Spleen (tissue), 7 donors: ENCODE results near the gene ATE1.

ENCODE experiments used
- CTCF ChIP-seq, 11 experiments: fragments of 200-600 bp in 7 of 11; fragments of 450-650 bp in 4 of 11; sonication (generic) in 4 of 11; IDR thresholded peaks in 8 of 11; conservative IDR thresholded peaks in 3 of 11; 1 replicate in 7 of 11; 2 replicates in 4 of 11; pipeline versions ENCODE4 v1.4.0 to v1.8.0; 2016 to 2021; ENCODE audit warnings: antibody characterized with exemption in 11 of 11, inconsistent platforms in 4 of 11, mild to moderate bottlenecking in 1 of 11
- POLR2A ChIP-seq, 3 donors: fragments of 450-650 bp; IDR thresholded peaks; one replicate each; pipeline ENCODE4 v1.5.1; 2017; ENCODE audit warnings: antibody characterized with exemption in 3 of 3, mild to moderate bottlenecking in 1 of 3
- donor health status: DM: no; HTN: no; CAD: no; lungs with moderate emphysema.
- donor health status: DM: no; HTN: no; CAD: no.
- donor health status: DM: no; HTN: no; CAD: no.

- no peak for TF ChIP-seq POLR2A (IDR thresholded peaks at IDR 0.05)
- no peak for TF ChIP-seq CTCF (IDR thresholded peaks at IDR 0.05 in 8 of 11, conservative IDR thresholded peaks at IDR 0.05 in 3 of 11)
Measured at GRCh38 chr10:121819049-121819448, 108.8 kb downstream of the ATE1 start.
